ENCODE measurements around the gene CLSTN2.

The CLSTN2 gene

GRCh38 chr3:140395134-140396075 lies 460.4 kb downstream of the CLSTN2 start:
- no peaks in the 10 kb centered on the region for H3K9me3 ChIP-seq (ENCODE audit: control insufficient read depth, insufficient read depth, low read length)
- H3K79me2 ChIP-seq (ENCODE audit: control insufficient read depth, low read length) = no peaks in the 10 kb centered on the region
- H3K27me3 ChIP-seq (ENCODE audit: control insufficient read depth, low read length) = no peaks in the 10 kb centered on the region; the same call in 1 of the 2 replicates
- H3K27ac ChIP-seq (ENCODE audit: low read depth, low read length) = no peak overlapping the region
- no peaks in the 10 kb centered on the region for H3K9me2 ChIP-seq (replicated peaks; ENCODE audit: control insufficient read depth, low read length)
- H4K20me1 ChIP-seq (ENCODE audit: control insufficient read depth, insufficient read depth, low read depth, low read length) = no peaks in the 10 kb centered on the region
- H3K4me1 ChIP-seq (ENCODE audit: control insufficient read depth, low read length) = no peaks in the 10 kb centered on the region
- TF ChIP-seq CTCF (IDR thresholded peaks at IDR 0.05; ENCODE audit: low read depth, low read length, poor library complexity, severe bottlenecking) = no peak
- no peak for TF ChIP-seq EZH2phosphoT487 (IDR thresholded peaks at IDR 0.05; ENCODE audit: borderline replicate concordance, low read length)
- no peak overlapping the region for H3K4me3 ChIP-seq (ENCODE audit: low read length)
- no peaks in the 10 kb centered on the region for H3F3A ChIP-seq (ENCODE audit: control insufficient read depth, insufficient read depth)
- no peaks in the 10 kb centered on the region for H3K36me3 ChIP-seq (ENCODE audit: control insufficient read depth, low read length)
- no peak overlapping the region for H3K4me2 ChIP-seq (ENCODE audit: low read length)

- Histone ChIP-seq H3K36me3 (ENCODE audit: control insufficient read depth, low read length) (no peaks in the 10 kb centered on the region), H3K4me3 (ENCODE audit: low read length) (no peak overlapping the region), H3K9me3 (ENCODE audit: control insufficient read depth, insufficient read depth, low read length) (no peaks in the 10 kb centered on the region), H3K4me1 (ENCODE audit: control insufficient read depth, low read length) (no peaks in the 10 kb centered on the region), H3F3A (ENCODE audit: control insufficient read depth, insufficient read depth) (no peaks in the 10 kb centered on the region), H4K20me1 (ENCODE audit: control insufficient read depth, insufficient read depth, low read depth, low read length) (no peaks in the 10 kb centered on the region), H3K4me2 (ENCODE audit: low read length) (no peak overlapping the region), H3K27me3 (ENCODE audit: control insufficient read depth, low read length) (no peaks in the 10 kb centered on the region; the same call in 1 of the 2 replicates), H3K9me2 (replicated peaks; ENCODE audit: control insufficient read depth, low read length) (no peaks in the 10 kb centered on the region), H3K79me2 (ENCODE audit: control insufficient read depth, low read length) (no peaks in the 10 kb centered on the region), H3K27ac (ENCODE audit: low read depth, low read length) (no peak overlapping the region)
- TF ChIP-seq EZH2phosphoT487 (IDR thresholded peaks at IDR 0.05; ENCODE audit: borderline replicate concordance, low read length) (no peak), CTCF (IDR thresholded peaks at IDR 0.05; ENCODE audit: low read depth, low read length, poor library complexity, severe bottlenecking) (no peak)
These were observed 461.1 kb downstream of the CLSTN2 start for GRCh38 chr3:140396110-140396509.

- no peak overlapping the region for H3K4me3 ChIP-seq (ENCODE audit: low read length)
- H3K79me2 ChIP-seq (ENCODE audit: control insufficient read depth, low read length) = no peaks in the 10 kb centered on the region
- H3K4me1 ChIP-seq (ENCODE audit: control insufficient read depth, low read length) = no peaks in the 10 kb centered on the region
- TF ChIP-seq EZH2phosphoT487 (IDR thresholded peaks at IDR 0.05; ENCODE audit: borderline replicate concordance, low read length) (no peak), CTCF (IDR thresholded peaks at IDR 0.05; ENCODE audit: low read depth, low read length, poor library complexity, severe bottlenecking) (no peak)
- H3K27ac ChIP-seq (ENCODE audit: low read depth, low read length) = no peak overlapping the region
- no peaks in the 10 kb centered on the region; the same call in 1 of the 2 replicates for H3K27me3 ChIP-seq (ENCODE audit: control insufficient read depth, low read length)
- H4K20me1 ChIP-seq (ENCODE audit: control insufficient read depth, insufficient read depth, low read depth, low read length) = no peaks in the 10 kb centered on the region
- no peaks in the 10 kb centered on the region for H3K36me3 ChIP-seq (ENCODE audit: control insufficient read depth, low read length)
- no peaks in the 10 kb centered on the region for H3F3A ChIP-seq (ENCODE audit: control insufficient read depth, insufficient read depth)
- no peaks in the 10 kb centered on the region for H3K9me3 ChIP-seq (ENCODE audit: control insufficient read depth, insufficient read depth, low read length)
- H3K4me2 ChIP-seq (ENCODE audit: low read length) = no peak overlapping the region
- H3K9me2 ChIP-seq (replicated peaks; ENCODE audit: control insufficient read depth, low read length) = no peaks in the 10 kb centered on the region
These were observed 462.9 kb downstream of the CLSTN2 start for GRCh38 chr3:140397847-140398246.

Measured in DOHH2 (cell line).